AG09319 (cell line): ENCODE data around the gene APLP2.
"Not testable (repeated sequence)": the region's sequence is repeated elsewhere in the genome, so short reads cannot be mapped to it uniquely, and the experiment has no call there.

Source experiments
- DNase-seq: peaks from one replicate; pipeline ENCODE4 v3.0.0-alpha.2; 2010; ENCODE audit warnings: low read depth; ENCODE audit errors: extremely low read depth
- CTCF ChIP-seq: IDR thresholded peaks from 2 replicates; pipeline ENCODE4 v1.5.1; 2011; ENCODE audit warnings: low read depth, mild to moderate bottlenecking, inconsistent platforms, low read length, moderate library complexity

Gene APLP2

GRCh38 chr11:130069659-130070108, at the start of gene APLP2:
Gene APLP2 (plus strand): TSS chr11:130069894. CDS start chr11:130069978, 84 bp downstream.
- TF ChIP-seq CTCF = no peak
- DNase-seq = peak; percentile 95

DNA sequence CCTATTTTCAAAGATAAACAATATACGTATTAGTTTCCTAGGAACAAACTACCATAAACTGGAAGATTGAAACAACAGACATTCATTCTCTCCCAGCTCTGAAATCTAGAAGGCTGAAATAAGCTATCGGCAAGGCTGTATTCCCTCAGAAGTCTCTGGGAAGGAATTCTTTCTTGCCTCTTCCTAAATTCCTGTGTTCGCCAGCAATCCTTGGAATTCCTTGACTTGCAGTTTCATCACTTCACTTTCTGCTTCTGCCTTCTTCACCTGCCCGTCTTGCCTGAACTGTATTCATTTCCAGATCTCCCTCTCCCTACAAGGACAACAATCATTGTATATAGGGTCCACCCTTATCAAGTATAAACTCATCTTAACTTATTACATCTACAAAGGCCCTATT, 49.4 kb upstream of the APLP2 start:
- DNase-seq = no peak
- TF ChIP-seq CTCF = no peak

GRCh38 chr11:130021606-130022005, 48.1 kb upstream of the APLP2 start:
- DNase-seq = not testable (repeated sequence)

GRCh38 chr11:130022799-130023198, 46.9 kb upstream of the APLP2 start:
- no peak for DNase-seq
- TF ChIP-seq CTCF = no peak

DNA sequence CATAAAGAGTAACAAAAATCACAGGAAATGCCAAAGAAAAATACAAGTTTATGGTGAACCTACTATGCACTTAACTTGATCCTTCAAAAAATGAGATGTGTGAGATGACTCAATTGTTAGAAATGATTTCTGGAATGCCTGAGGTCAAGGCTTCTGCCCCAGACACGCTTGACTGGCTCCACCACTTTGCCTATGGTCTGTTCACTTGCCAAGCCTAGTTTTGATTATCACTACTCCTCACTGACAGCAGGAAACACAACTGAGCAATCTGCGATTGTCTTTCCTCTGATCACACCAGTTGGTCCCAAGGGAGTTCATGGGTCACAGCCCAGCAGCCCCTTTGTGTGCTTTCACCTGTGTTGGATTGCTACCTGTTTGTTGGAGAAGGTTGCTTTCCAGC, 46.5 kb upstream of the APLP2 start:
- no peak for TF ChIP-seq CTCF

GRCh38 chr11:130024361-130024760, 45.3 kb upstream of the APLP2 start:
- DNase-seq = no peak
- TF ChIP-seq CTCF = no peak

More for the DNA sequence above, 46.5 kb upstream of the APLP2 start:
- no peak for DNase-seq

DNA sequence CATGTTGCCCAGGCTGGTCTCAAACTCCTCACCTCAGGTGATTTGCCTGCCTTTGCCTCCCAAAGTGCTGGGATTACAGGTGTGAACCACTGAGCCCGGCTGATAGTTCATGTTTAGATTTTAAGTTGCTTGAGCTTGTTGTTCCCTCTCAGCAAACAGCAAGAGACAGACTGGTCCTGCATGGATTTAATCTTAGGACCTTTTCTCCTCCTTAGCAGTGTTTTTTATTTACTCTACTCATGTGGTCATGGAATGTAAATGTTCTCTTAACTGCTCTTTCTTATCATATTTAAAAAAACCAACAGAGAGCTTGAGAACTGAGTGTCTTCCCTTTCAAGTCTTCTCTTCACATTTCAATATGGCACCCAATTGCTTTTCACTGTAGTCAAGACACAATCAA, 44.3 kb upstream of the APLP2 start:
- TF ChIP-seq CTCF = no peak

GRCh38 chr11:130029137-130029536, 40.6 kb upstream of the APLP2 start:
- DNase-seq = no peak
- TF ChIP-seq CTCF = no peak

More for the DNA sequence above, 44.3 kb upstream of the APLP2 start:
- no peak for DNase-seq
